GM10266 (cell line): ENCODE measurements around the gene CAMK2D.

ENCODE experiments used
- DNase-seq: peaks from one replicate; pipeline ENCODE4 v3.0.0; 2012; ENCODE audit errors: extremely low spot score
- TF ChIP-seq, protein P1 (sequence below): IDR thresholded peaks from 2 replicates; pipeline ENCODE4 v1.5.1; 2012; ENCODE audit warnings: mild to moderate bottlenecking, low read depth; ENCODE audit not compliant: control insufficient read depth, insufficient read depth; ENCODE audit errors: missing control alignments

The CAMK2D gene

DNA sequence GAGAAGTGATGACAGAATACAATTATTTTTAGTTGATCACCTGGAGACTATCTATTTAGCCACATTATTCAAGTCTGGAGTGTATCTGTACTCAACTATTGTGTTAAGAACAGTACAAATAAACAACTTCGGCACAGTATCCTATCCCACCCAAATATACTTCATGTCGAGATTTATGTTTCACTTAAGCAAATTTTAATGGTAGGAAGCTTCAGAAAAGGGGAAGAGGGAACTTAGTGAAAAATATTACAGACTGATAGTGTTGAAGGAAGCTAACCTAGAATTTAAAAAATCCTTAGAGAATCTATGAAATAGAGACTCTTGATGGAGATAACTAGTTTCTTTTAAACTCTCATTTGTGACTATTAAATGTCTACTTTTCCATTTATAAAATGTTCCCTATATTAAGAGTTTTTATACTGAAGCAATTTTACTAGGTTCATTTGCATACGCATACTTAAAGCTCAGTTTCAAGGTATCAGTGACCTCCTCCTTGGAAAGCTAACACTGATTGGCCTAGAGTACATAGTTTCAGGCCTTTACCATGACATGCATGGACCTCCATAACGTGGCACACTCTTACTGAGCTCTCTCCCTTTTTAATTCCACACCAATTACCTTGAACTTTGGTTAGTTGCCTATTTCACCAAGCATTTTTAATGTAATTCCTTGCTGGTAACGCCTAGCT, 197.7 kb downstream of the CAMK2D start:
- TF ChIP-seq, protein P1, sequence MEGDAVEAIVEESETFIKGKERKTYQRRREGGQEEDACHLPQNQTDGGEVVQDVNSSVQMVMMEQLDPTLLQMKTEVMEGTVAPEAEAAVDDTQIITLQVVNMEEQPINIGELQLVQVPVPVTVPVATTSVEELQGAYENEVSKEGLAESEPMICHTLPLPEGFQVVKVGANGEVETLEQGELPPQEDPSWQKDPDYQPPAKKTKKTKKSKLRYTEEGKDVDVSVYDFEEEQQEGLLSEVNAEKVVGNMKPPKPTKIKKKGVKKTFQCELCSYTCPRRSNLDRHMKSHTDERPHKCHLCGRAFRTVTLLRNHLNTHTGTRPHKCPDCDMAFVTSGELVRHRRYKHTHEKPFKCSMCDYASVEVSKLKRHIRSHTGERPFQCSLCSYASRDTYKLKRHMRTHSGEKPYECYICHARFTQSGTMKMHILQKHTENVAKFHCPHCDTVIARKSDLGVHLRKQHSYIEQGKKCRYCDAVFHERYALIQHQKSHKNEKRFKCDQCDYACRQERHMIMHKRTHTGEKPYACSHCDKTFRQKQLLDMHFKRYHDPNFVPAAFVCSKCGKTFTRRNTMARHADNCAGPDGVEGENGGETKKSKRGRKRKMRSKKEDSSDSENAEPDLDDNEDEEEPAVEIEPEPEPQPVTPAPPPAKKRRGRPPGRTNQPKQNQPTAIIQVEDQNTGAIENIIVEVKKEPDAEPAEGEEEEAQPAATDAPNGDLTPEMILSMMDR: no peak
- no peak for DNase-seq

DNA sequence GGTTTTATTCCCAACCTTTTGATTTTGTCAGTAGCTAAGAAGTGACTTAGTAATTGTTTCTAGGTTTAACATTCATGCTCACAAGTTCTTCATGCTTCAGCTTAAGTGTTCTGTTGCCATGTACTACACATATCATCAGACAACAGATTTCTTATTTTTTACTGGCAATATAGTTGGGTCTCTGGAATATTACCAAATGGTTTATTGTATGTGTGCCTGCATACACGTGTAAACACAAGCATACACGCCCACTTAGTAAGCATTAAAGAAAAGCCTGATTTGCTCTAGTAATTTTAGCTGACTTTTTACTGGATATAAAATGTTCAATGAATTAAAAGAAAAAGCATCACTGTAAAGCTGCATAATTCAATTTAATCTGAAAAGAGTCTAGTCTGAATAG, 199.8 kb downstream of the CAMK2D start:
- DNase-seq: no peak
- TF ChIP-seq, protein P1: no peak

DNA sequence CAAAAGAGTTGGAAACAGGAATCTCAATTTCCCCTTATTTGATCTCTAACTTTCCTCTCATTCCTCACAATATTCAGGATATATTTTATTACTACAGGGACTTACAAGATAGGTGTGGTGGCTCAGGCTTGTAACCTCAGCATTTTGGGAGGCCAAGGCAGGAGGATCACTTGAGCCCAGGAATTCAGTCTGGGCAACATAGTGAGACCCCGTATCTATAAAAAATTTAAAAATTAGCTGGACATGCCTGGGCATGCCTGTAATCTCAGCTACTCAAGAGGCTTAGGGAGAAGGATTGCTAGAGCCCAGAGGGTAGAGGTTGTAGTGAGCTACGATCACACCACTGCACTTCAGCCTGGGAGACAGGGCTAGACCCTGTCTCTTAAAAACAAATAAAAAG, 200.4 kb downstream of the CAMK2D start:
- TF ChIP-seq, protein P1: no peak
- no peak for DNase-seq

DNA sequence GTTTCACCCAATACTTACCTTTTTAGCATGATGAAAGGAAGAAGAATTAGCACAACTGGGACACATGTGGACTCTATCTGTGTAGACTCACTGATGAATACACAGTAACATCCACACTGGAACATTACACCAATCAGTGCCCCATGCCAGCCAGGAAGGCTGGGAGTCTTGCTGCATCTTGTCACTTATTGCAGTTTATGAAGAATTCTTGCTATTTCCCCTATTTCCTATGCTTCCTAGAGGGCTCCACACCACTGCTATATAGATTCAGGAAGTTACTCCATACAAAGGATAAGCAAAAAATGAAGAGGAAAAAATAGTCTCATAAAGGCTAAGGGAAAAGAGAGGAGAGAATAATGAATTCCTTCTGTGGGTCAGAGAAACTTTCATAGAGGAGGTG, 201.0 kb downstream of the CAMK2D start:
- no peak for DNase-seq
- TF ChIP-seq, protein P1: no peak

DNA sequence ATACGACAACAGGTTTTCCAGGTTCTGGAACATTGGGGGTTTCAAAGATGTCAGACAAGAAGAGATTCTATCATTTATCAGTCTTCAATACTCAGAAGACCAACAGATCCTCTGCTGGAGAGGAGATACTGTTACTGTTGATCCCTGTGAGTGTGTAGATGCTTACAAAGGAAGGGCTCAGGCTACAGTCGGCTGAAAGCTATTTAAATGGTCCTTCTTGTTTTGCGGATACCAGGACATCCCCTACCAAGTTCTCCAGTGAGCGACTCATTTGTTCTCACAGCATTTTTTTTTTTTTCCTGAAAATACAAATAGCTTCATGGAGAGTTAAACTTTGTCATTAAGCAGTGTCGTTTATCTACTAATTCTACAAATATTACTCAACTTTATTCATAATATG, 201.6 kb downstream of the CAMK2D start:
- no peak for DNase-seq
- TF ChIP-seq, protein P1: no peak

DNA sequence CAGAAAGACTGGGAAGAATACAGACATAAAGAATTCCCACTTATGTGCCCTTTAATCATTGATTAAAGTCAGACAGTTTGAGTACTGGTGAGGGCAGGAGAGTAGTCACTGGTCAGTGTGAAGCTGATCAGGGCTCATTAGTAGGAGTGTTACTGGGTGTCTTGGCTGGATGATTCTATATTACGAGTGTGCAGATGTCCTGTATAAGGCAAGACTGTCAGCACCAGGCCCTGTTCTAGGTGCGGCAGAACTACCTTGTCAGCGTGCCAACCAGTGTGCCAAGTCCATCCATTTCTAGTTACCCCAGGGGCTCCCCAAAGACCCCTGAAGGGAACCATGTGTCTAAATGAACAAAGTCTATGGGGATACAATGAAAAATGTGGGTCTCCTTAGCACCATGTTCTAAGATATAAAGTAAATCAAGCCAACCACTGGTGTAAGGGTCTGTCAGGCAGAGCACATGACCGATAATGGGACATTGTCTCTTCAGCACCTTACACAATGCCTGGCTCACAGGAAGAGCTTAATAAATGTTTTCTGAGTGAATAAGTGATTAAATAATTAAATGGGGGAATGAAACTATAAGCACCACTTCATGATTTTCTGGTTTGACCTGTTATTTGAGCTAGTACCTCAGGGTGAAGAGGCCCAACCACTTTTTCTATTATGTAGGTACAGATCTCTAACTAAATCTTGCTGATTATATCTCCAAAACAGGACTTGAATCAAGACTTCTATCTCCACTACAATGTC, 205.0 kb downstream of the CAMK2D start:
- TF ChIP-seq, protein P1: no peak
- DNase-seq: no peak

DNA sequence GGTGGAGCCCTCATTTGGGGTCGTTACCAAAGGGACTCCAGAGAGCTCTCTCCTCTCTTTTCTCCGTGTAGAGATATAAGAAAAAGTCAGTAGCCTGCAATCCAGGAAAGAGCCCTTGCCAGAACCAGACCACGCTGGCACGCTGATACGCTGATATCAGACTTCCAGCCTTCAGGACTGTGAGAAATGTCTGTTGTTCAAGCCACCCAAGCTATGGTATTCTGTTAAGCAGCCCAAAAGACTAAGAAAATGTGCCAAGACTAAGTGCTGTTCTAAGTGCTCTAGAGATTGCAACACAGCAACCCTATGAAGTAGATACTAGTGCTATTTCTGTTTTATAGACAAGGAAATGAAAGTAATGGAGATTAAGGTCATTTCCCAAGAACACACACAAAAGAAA, 205.7 kb downstream of the CAMK2D start:
- DNase-seq: no peak
- TF ChIP-seq, protein P1: no peak
